Occipital lobe (tissue), 2 donors: ENCODE measurements around the gene SH2D3A. TPM values are rescaled to one million over a fixed set of nuclear protein-coding genes. Genes with fewer than 3 reads are reported as not detected.
"Not testable (repeated sequence)": the region's sequence is repeated elsewhere in the genome, so short reads cannot be mapped to it uniquely, and the experiment has no call there.

Experiments
- DNase-seq: peaks from one replicate; lab custom pipeline; 2025; lab: John Stamatoyannopoulos, UW
- total RNA-seq: library from RNA; depleted of rRNA; stranded (reverse); fragments of >200 nt; gene quantifications from one replicate; pipeline ENCODE4 v1.2.3, GENCODE V29; 2014

SH2D3A gene
- total RNA-seq, 1 donor from 2014 or later, result not detected

GRCh38 chr19:6790194-6791128 is 23.2 kb upstream of the SH2D3A start:
- DNase-seq, result no peak

GRCh38 chr19:6788896-6789295 is 21.7 kb upstream of the SH2D3A start:
- DNase-seq, result no peak

DNA sequence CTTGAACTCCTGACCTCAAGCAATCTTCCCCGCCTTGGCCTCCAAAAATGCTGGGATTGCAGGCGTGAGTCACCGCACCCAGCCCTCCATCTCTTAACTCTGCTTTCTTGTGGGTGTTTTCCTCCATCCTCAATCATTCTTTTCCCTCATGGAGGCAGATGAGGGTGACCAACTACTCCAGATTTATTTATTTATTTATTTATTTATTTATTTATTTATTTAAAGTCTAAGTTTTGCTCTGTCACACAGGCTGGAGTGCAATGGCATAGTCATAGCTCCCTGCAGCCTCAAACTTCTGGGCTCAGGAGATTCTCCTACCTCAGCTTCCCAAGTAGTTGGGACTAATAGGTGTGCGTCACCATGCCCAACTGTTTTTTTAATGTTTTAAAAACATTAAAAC is 20.2 kb upstream of the SH2D3A start:
- DNase-seq, result no peak

DNA sequence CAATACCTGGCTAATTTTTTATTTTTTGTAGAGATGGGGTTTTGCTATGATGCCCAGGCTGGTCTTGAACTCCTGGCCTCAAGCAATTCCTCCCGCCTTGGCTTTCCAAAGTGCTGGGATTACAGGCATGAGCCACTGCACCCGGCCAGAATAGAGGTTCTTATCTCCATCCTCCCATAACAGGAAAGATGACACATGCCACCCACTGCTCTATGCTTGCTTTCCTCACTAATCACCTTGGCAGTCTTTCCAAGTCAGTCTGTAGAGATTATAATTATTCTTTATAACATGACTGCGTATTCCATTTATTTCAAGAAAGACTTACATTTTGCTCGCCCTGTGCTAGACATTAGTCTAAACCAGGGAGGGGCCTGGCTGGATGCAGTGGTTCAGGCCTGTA is 12.0 kb upstream of the SH2D3A start:
- DNase-seq, result no peak

DNA sequence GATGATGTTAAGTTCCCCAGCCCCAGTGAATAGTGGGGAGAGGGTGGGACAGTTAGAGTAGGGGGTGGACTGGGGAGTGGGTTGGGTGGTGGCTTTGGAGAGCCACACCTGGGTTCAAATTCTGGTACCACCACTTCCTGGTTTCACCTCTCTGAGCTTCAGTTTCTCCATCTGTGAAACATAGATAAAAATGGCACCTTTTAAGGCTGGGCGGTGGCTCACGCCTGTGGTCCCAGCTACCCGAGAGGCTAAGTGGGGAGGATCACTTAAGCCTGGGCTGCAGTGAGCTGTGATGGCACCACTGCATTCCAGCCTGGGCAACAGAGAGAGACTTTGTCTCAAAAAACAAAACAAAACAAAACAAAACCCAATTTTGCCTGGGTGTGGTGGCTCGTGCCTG is 11.2 kb upstream of the SH2D3A start:
- DNase-seq, result no peak

DNA sequence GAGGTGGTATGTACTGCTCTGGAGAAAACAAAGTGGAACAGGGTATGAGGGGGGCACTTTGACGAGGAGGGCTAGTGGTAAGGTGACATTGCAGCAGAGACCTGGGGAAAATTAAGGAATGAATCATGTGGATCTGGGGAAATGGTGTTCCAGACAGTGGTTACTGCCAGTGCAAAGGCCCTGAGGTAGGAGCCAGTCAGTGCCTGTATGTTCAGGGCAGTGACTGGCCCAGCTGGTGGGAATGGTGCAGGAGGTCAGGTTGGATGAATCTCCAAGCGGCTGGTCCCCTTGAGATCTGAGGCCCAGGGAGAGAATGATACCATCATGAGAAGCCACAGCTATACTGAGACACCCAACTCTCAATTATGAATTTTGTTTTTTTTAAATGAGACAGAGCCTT is 10.2 kb upstream of the SH2D3A start:
- no peak for DNase-seq

GRCh38 chr19:6776999-6777398 is 9.8 kb upstream of the SH2D3A start:
- no peak for DNase-seq

- DNase-seq, result not testable (repeated sequence)
Measured at GRCh38 chr19:6776045-6776444, 8.8 kb upstream of the SH2D3A start.

GRCh38 chr19:6774821-6775707 is 7.8 kb upstream of the SH2D3A start:
- DNase-seq, result no peak

DNA sequence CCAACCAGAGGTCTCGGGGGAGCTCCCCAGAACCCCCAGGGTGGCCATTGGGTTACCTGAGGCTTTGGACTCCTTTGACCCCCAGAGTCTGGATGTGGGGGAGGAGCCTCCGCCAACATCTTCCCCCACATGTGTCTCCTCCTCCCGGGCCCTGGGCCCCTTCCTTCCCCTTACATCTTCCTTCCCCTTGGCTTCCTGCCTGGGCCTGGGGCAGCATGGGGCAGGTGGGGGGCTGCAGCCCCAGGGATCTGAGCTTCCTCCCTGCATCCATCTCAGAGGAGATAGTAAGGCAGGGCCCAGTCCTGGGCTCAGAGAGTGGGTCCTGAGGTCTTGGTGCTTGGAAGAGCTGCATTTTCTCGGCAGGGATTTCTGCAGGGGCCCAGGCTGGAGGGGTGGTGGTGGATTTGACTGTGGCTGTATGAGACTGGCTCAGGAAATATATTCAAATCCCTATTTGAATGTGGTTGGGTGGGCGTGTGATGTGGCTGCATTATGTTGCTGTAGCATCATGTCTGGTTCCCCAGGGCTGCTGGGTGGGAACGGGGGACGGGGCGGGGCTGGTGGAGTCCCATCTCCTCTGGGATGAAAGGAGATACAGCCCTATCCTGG is 6.2 kb upstream of the SH2D3A start:
- DNase-seq, result no peak

DNA sequence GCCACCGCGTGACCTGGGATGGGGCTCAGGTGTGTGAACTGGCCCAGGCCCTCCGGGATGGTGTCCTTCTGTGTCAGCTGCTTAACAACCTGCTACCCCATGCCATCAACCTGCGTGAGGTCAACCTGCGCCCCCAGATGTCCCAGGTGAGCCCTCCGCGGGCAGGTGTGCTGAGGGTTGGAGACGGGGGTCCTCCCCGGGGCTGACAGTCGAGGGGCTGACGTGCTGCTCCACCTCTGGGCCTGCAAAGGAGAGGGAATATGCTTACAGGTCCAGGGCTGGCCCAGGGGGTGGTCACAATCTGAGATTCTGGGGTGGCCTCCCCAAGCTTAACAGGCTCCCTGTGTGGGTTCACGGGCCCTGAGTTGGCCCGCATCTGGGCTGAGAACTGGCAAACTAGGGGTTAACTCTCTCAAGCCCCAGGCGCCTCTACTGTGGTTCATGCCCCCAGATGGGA is 5.7 kb upstream of the SH2D3A start:
- no peak for DNase-seq

GRCh38 chr19:6772028-6772865 is 5.0 kb upstream of the SH2D3A start, which contains the start of gene VAV1:
Gene VAV1, plus strand, starts transcription at chr19:6772708. Its CDS starts 100 bp downstream, at chr19:6772808.
- DNase-seq, result no peak

DNA sequence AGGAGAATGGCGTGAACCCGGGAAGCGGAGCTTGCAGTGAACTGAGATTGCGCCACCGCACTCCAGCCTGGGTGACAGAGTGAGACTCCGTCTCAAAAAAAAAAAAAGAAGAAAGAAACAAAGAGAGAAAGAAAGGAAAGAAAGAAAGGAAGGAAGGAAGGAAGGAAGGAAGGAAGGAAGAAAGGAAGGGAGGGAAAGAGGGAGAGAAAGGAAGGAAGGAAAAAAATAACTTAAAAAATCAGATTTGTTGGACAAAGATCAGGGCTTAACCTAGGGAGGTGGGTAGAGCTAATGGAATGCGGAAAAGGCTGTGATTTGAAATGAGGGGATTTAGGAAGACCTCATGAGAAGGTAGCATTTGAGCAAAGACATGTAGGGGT is 4.4 kb upstream of the SH2D3A start:
- DNase-seq, result not testable (repeated sequence)

GRCh38 chr19:6769006-6769619 is 1.9 kb upstream of the SH2D3A start:
- no peak for DNase-seq

DNA sequence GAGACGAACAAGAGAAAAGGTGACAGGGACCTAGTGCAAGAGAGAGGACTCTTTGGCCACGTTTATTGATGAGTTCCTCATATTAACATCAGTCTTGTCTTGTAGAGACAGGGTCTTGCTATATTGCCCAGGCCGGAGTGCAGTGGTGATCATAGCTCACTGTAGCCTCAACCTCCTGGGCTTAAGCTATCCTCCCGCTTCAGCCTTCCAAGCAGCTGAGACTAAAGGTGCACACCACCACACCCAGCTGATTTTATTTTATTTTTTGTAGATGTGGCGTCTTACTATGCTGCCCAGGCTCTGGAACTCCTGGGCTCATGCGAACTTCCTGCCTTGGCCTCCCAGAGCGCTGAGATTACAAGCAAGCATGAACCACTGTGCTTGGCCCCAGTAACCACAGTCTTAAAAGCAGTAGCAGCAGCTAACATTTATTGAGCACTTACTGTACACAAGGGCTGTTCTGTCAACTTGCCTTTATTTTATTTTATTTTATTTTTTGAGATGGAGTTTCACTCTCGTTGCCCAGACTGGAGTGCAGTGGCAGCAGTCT is 1.1 kb upstream of the SH2D3A start:
- no peak for DNase-seq

DNA sequence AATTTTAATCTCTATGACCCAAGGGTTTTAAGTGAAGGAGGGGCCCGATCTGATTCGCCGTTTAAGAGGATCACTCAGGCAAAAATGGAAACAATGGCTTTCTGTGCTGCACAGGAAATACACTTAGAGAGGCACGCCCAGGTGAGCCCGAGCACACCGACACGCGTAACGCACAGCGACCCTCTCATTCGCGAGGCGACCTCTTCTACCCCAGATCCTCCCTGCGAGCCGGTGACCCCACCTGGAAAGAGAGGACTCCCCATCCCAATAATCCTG is 216 bp downstream of the SH2D3A start:
- no peak for DNase-seq

DNA sequence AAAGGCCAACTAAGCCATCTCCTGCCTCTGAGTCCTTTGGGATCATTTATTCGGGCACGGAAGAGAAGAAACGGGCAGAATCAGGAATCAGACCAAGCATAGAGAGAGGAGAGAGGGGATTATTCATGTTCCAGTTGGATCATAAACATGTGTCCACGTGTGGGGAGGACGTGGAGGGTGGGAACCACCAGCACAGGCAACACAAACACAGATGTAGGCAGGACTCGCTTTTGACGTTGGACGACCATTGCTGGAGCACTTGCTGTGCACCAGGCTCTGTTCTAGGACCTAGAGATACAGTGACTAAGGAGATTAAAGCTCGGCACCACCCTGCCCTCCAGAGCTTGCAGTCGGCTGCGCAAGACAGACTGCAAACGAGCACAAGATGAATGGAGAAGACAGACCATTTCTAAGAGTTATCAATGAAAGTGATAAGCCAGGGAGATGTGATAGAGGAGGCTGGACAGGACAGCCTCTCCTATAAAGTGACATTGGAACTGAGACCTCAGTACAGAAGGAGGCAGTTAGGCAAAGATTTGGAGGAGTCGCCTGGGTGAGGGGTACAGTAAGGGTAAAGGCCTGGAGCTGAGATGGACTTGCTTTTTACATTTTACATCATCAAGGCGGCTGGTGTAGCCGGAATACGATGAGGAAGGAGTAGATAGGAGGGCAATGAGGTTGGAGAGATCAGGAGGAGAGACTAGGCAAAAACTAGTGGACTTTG is 716 bp downstream of the SH2D3A start:
- no peak for DNase-seq

GRCh38 chr19:6765738-6766356 is 1.4 kb downstream of the SH2D3A start:
- no peak for DNase-seq

DNA sequence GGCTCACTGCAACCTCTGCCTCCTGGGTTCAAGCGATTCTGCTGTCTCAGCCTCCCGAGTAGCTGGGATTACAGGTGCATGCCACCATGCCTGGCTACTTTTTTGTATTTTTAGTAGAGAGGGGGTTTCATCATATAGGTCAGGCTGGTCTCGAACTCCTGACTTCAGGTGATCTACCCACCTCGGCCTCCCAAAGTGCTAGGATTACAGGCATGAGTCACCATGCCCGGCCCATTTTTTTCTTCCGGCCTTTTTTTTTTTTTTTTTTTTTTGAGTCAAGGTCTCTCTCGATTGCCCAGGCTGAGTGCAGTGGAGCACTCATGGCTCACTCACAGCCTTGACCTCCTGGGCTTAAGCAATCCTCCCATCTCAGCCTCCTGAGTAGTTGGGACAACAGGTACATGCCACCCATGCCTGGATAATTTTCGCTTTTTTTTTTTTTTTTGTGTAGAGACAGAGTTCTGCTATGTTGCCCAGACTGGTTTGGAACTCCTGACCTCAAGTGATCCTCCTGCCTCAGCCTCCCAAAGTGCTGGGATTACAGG is 4.9 kb downstream of the SH2D3A start:
- not testable (repeated sequence) for DNase-seq
